ENCODE data around the gene FBXW11. TPM values are rescaled to one million over a fixed set of nuclear protein-coding genes. Genes with fewer than 3 reads are reported as not detected.

Gene FBXW11
- total RNA-seq, 1 donor from 2014 or later, result 52.7 TPM

GRCh38 chr5:171845040-171845630, 161.3 kb downstream of the FBXW11 start:
- no peak overlapping the region for H3K27ac Mint-ChIP-seq
- no peaks in the 10 kb centered on the region for H3K9me3 Mint-ChIP-seq
- no peak for ATAC-seq (ENCODE audit: low read depth)
- H3K27me3 Mint-ChIP-seq, result no peaks in the 10 kb centered on the region
- POLR2A ChIA-PET, result no interaction called here
- intact Hi-C loops (cut with micrococcal nuclease), result no loop called here
- CTCF ChIA-PET, result no interaction called here
- TF ChIP-seq CTCF (IDR thresholded peaks at IDR 0.05), result no peak
- H3K36me3 Mint-ChIP-seq (ENCODE audit: low read depth), result peaks cover 8% of the 10 kb centered on the region
- no peaks in the 10 kb centered on the region for H3K4me1 Mint-ChIP-seq
- H3K4me3 Mint-ChIP-seq, result no peak overlapping the region
- DNase-seq, result no peak

- no peaks in the 10 kb centered on the region for H3K9me3 Mint-ChIP-seq
- no peaks in the 10 kb centered on the region for H3K4me1 Mint-ChIP-seq
- intact Hi-C loops (cut with micrococcal nuclease), result no loop called here
- no peaks in the 10 kb centered on the region for H3K27me3 Mint-ChIP-seq
- ChIA-PET CTCF (no interaction called here), POLR2A (no interaction called here)
- H3K36me3 Mint-ChIP-seq (ENCODE audit: low read depth), result peaks cover 3% of the 10 kb centered on the region
- H3K4me3 Mint-ChIP-seq, result no peak overlapping the region
- no peak overlapping the region for H3K27ac Mint-ChIP-seq
- no peak for TF ChIP-seq CTCF (IDR thresholded peaks at IDR 0.05)
- DNase-seq (no peak), ATAC-seq (ENCODE audit: low read depth) (no peak)
These were observed 163.6 kb downstream of the FBXW11 start for GRCh38 chr5:171842777-171843328.

GRCh38 chr5:171841984-171842776, 164.3 kb downstream of the FBXW11 start:
- no peak for TF ChIP-seq CTCF (IDR thresholded peaks at IDR 0.05)
- H3K4me1 Mint-ChIP-seq, result no peaks in the 10 kb centered on the region
- intact Hi-C loops (cut with micrococcal nuclease), result no loop called here
- ChIA-PET CTCF (no interaction called here), POLR2A (no interaction called here)
- no peaks in the 10 kb centered on the region for H3K9me3 Mint-ChIP-seq
- DNase-seq, result no peak
- no peak overlapping the region for H3K27ac Mint-ChIP-seq
- no peak for ATAC-seq (ENCODE audit: low read depth)
- no peaks in the 10 kb centered on the region for H3K27me3 Mint-ChIP-seq
- H3K4me3 Mint-ChIP-seq, result no peak overlapping the region
- peaks cover 3% of the 10 kb centered on the region for H3K36me3 Mint-ChIP-seq (ENCODE audit: low read depth)

GRCh38 chr5:171840711-171841522, 165.5 kb downstream of the FBXW11 start:
- Mint-ChIP-seq H3K36me3 (ENCODE audit: low read depth) (peaks cover 3% of the 10 kb centered on the region), H3K4me3 (no peak overlapping the region), H3K9me3 (no peaks in the 10 kb centered on the region), H3K4me1 (no peaks in the 10 kb centered on the region), H3K27ac (no peak overlapping the region), H3K27me3 (no peaks in the 10 kb centered on the region)
- intact Hi-C loops (cut with micrococcal nuclease), result no loop called here
- no peak for TF ChIP-seq CTCF (IDR thresholded peaks at IDR 0.05)
- ATAC-seq (ENCODE audit: low read depth), result no peak
- DNase-seq, result no peak
- ChIA-PET CTCF (no interaction called here), POLR2A (interaction anchor here (0.6 kb wide), 1 partner anchor 1219 kb away, joined by 7 read pairs; no protein-coding TSS in a partner anchor)

GRCh38 chr5:171840066-171840465, 166.4 kb downstream of the FBXW11 start:
- ChIA-PET POLR2A (no interaction called here), CTCF (no interaction called here)
- Mint-ChIP-seq H3K4me3 (no peak overlapping the region), H3K9me3 (no peaks in the 10 kb centered on the region), H3K4me1 (no peaks in the 10 kb centered on the region), H3K36me3 (ENCODE audit: low read depth) (peaks cover 3% of the 10 kb centered on the region), H3K27ac (no peak overlapping the region), H3K27me3 (no peaks in the 10 kb centered on the region)
- no peak for DNase-seq
- intact Hi-C loops (cut with micrococcal nuclease), result no loop called here
- no peak for ATAC-seq (ENCODE audit: low read depth)
- TF ChIP-seq CTCF (IDR thresholded peaks at IDR 0.05), result no peak
